OCI-LY7 (cell line): Measurements from ENCODE around the gene GLI3.

Source experiments
- CTCF ChIP-seq: fragments of 200-600 bp; sonication (generic); conservative IDR thresholded peaks from 2 replicates; pipeline ENCODE4 v1.5.1; 2014; ENCODE audit warnings: mild to moderate bottlenecking, antibody characterized with exemption, low read length, moderate library complexity, mixed read lengths
- EZH2phosphoT487 ChIP-seq: fragments of 200-600 bp; sonication (generic); IDR thresholded peaks from 2 replicates; pipeline ENCODE4 v1.6.1; 2018; ENCODE audit warnings: low read depth, borderline replicate concordance, mild to moderate bottlenecking, mixed run types, antibody characterized with exemption, low read length, moderate library complexity, mixed read lengths

- TF ChIP-seq CTCF, result no peak
- no peak for TF ChIP-seq EZH2phosphoT487
Observed at GRCh38 chr7:42115795-42116194, 121.2 kb downstream of the GLI3 start.
